H1 (cell line): ENCODE measurements around the gene MRTO4. TPM values are rescaled to one million over a fixed set of nuclear protein-coding genes. Genes with fewer than 3 reads are reported as not detected.
A peak's percentile ranks its signal among the peaks of the same experiment; 100 is the strongest.

Experiments
- CHD2 ChIP-seq: IDR thresholded peaks from 2 replicates; pipeline ENCODE4 v1.6.1; 2012; ENCODE audit warnings: low read length, improper control_type of control experiment
- CHD7 ChIP-seq: fragments of 300-600 bp; sonication (generic); IDR thresholded peaks from 2 replicates; pipeline ENCODE4 v1.7.1; 2012; ENCODE audit warnings: low read length, moderate library complexity, mild to moderate bottlenecking, inconsistent platforms; ENCODE audit not compliant: insufficient replicate concordance
- EP300 ChIP-seq, 2 experiments: IDR thresholded peaks; 1 replicate in 1 of 2; 2 replicates in 1 of 2; pipeline ENCODE4 v1.6.1; 2011 to 2012; ENCODE audit warnings: low read depth in 2 of 2, low read length in 2 of 2, mild to moderate bottlenecking in 2 of 2, borderline replicate concordance in 1 of 2, inconsistent platforms in 1 of 2, moderate library complexity in 1 of 2
- HDAC2 ChIP-seq, 2 experiments: fragments of 300-600 bp in 1 of 2; sonication (generic) in 1 of 2; IDR thresholded peaks; 2 replicates each; pipeline ENCODE4 v1.6.1; 2011 to 2012; ENCODE audit warnings: low read depth in 2 of 2, low read length in 2 of 2, mild to moderate bottlenecking in 2 of 2, moderate library complexity in 2 of 2, borderline replicate concordance in 1 of 2, inconsistent platforms in 1 of 2
- KDM1A ChIP-seq: fragments of 200-600, 300-600 bp; sonication (generic); IDR thresholded peaks from 2 replicates; pipeline ENCODE4 v1.7.1; 2016; ENCODE audit warnings: mild to moderate bottlenecking, low read length, borderline replicate concordance
- KDM4A ChIP-seq: IDR thresholded peaks from one replicate; pipeline ENCODE4 v1.7.1; 2012; ENCODE audit warnings: low read depth, mild to moderate bottlenecking, moderate library complexity, low read length, inconsistent platforms; ENCODE audit not compliant: severe bottlenecking
- SP2 ChIP-seq: IDR thresholded peaks from 2 replicates; pipeline ENCODE4 v1.6.1; 2012; ENCODE audit warnings: mild to moderate bottlenecking, low read length, inconsistent platforms
- TBP ChIP-seq: IDR thresholded peaks from 2 replicates; pipeline ENCODE4 v1.6.1; 2011; ENCODE audit warnings: low read depth, low read length, improper control_type of control experiment
- TEAD4 ChIP-seq: IDR thresholded peaks from 2 replicates; pipeline ENCODE4 v1.6.1; 2012; ENCODE audit warnings: low read depth, low read length, inconsistent platforms, mixed read lengths
- polyA plus RNA-seq, 7 experiments: library from polyadenylated mRNA; depleted of rRNA in 3 of 7; stranded (reverse) in 5 of 7; unstranded in 2 of 7; fragments of >200 nt in 5 of 7; fragments of 200-250 nt in 2 of 7; gene quantifications; 1 replicate in 5 of 7; 2 replicates in 1 of 7; 4 replicates in 1 of 7; pipeline versions ENCODE4 v1.2.1 to v1.2.3, GENCODE V29; 2011 to 2013; ENCODE audit warnings: missing spikeins in 2 of 7, mixed read lengths in 2 of 7
- total RNA-seq: library from RNA; stranded (reverse); fragmentation: NEBNext Ultra II Directional; extraction: Animal tissue kit (Norgen Biotek cat#: 25700); gene quantifications from 2 replicates; pipeline ENCODE4 v1.2.1, GENCODE V29; 2021

The MRTO4 gene
- total and polyA plus RNA-seq, 2 of the 8 experiments (the other 6 are each of a cell fraction or from before 2014, with no cell fraction given) = 36.9 to 64.3 TPM

GRCh38 chr1:19251305-19252196, at the start of gene MRTO4, which contains the start of gene EMC1 (continued):
- TF ChIP-seq CHD7 (no peak), KDM4A (peak; percentile 68), TBP (peak; percentile 91), CHD2 (peak; percentile 79), HDAC2 (IDR thresholded peaks at IDR 0.05; ENCODE audit: borderline replicate concordance in 1 of 2, low read depth in 2 of 2, low read length in 2 of 2) (peak; percentile 13 to 71; a peak in 1 of 4 replicates), KDM1A (no peak), EP300 (IDR thresholded peaks at IDR 0.05; ENCODE audit: borderline replicate concordance in 1 of 2, low read depth in 2 of 2, low read length in 2 of 2) (no peak), SP2 (no peak), TEAD4 (0 out of 2 replicates have a peak, but pooled peaks have one; percentile 13)
